ENCODE results near the gene RPL28.
A peak's percentile ranks its signal among the peaks of the same experiment; 100 is the strongest.

RPL28 gene

GRCh38 chr19:55443824-55444480 is 58.2 kb downstream of the RPL28 start:
- Histone ChIP-seq H3K4me3 (replicated peaks; ENCODE audit: insufficient read depth, low read length) (no peak overlapping the region), H3K27ac (replicated peaks) (no peak overlapping the region), H3K27me3 (ENCODE audit: insufficient read depth, poor library complexity, severe bottlenecking) (peaks cover 34% of the 10 kb centered on the region)
- DNase-seq (ENCODE audit: low read depth in 1 of 2, low spot score in 1 of 2) = no peak
- TF ChIP-seq CTCF (IDR thresholded peaks at IDR 0.05; ENCODE audit: insufficient read depth, low read length) = no peak
- TF ChIP-seq POLR2AphosphoS5 (IDR thresholded peaks at IDR 0.05; ENCODE audit: low read depth) = no peak
- TF ChIP-seq REST (IDR thresholded peaks at IDR 0.05; ENCODE audit: insufficient replicate concordance, low read depth) = no peak
- no peak for TF ChIP-seq GABPA (IDR thresholded peaks at IDR 0.05; ENCODE audit: low read depth)
- TF ChIP-seq SPI1 (IDR thresholded peaks at IDR 0.05; ENCODE audit: borderline replicate concordance, low read depth) = no peak

- TF ChIP-seq CTCF (IDR thresholded peaks at IDR 0.05; ENCODE audit: insufficient read depth, low read length) (no peak), GABPA (IDR thresholded peaks at IDR 0.05; ENCODE audit: low read depth) (no peak), SPI1 (IDR thresholded peaks at IDR 0.05; ENCODE audit: borderline replicate concordance, low read depth) (no peak), POLR2AphosphoS5 (IDR thresholded peaks at IDR 0.05; ENCODE audit: low read depth) (no peak), REST (IDR thresholded peaks at IDR 0.05; ENCODE audit: insufficient replicate concordance, low read depth) (no peak)
- Histone ChIP-seq H3K27me3 (ENCODE audit: insufficient read depth, poor library complexity, severe bottlenecking) (peaks cover 34% of the 10 kb centered on the region), H3K27ac (replicated peaks) (no peak overlapping the region), H3K4me3 (replicated peaks; ENCODE audit: insufficient read depth, low read length) (no peak overlapping the region)
- DNase-seq (ENCODE audit: low read depth in 1 of 2, low spot score in 1 of 2) = no peak
These were observed 58.9 kb downstream of the RPL28 start for GRCh38 chr19:55444646-55445045.

- peak in 1 of 2 experiments; percentile 77 for DNase-seq (ENCODE audit: low read depth in 1 of 2, low spot score in 1 of 2)
- TF ChIP-seq CTCF (IDR thresholded peaks at IDR 0.05; ENCODE audit: insufficient read depth, low read length) (no peak), REST (IDR thresholded peaks at IDR 0.05; ENCODE audit: insufficient replicate concordance, low read depth) (no peak), SPI1 (IDR thresholded peaks at IDR 0.05; ENCODE audit: borderline replicate concordance, low read depth) (no peak), POLR2AphosphoS5 (IDR thresholded peaks at IDR 0.05; ENCODE audit: low read depth) (no peak), GABPA (IDR thresholded peaks at IDR 0.05; ENCODE audit: low read depth) (no peak)
- no peak overlapping the region for H3K4me3 ChIP-seq (replicated peaks; ENCODE audit: insufficient read depth, low read length)
- H3K27ac ChIP-seq (replicated peaks) = no peak overlapping the region
- H3K27me3 ChIP-seq (ENCODE audit: insufficient read depth, poor library complexity, severe bottlenecking) = peaks cover 24% of the 10 kb centered on the region
These were observed 60.3 kb downstream of the RPL28 start for GRCh38 chr19:55446060-55446459.
